Hematopoietic multipotent progenitor cell treated with erythropoietin and hydrocortisone succinate and interleukin-3 and kit ligand, for 6 days (in vitro differentiated cells): ENCODE results near the gene ZC3H8.
A peak's percentile ranks its signal among the peaks of the same experiment; 100 is the strongest.
"Not testable (repeated sequence)": the region's sequence is repeated elsewhere in the genome, so short reads cannot be mapped to it uniquely, and the experiment has no call there.

Experiments
- DNase-seq: peaks from one replicate; pipeline ENCODE4 v3.0.0-alpha.2; 2015

ZC3H8 gene

DNA sequence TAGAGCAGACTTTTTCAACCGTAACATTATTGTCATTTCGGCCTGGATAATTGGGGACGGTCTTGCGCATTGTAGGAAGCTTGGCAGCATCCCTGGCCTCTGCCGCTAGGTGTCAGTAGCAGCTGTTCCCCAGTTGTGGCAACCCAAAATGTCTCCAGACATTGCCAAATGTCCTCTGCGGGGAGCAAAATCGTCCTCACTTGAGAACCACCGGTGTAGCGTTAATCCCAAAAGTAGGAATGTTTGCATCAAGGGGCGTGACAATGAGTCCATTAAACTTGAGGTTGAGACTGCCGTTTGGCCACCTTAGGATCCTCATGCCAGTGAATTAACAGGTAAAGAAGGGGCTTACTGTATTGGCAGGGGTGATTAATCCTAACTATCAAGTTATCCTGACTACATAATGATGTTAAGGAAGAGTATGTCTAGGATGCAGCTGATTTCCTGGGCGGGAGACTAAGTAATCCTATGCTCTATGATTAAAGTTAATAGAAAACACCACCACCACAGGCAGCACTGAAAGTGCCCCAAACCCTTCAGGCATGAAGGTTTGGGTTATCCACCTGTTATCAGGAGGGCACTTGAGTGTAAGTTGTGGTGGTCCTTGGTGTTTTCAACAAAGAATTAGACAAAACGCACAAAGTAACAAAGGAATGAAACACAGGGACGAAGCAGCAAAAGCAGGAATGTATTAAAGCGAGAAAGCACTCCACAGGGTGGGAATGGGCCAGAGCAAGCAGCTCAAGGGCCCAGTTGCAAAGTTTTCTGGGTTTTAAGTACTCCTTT lies 4.9 kb upstream of the ZC3H8 start:
- DNase-seq, result peak; percentile 94

DNA sequence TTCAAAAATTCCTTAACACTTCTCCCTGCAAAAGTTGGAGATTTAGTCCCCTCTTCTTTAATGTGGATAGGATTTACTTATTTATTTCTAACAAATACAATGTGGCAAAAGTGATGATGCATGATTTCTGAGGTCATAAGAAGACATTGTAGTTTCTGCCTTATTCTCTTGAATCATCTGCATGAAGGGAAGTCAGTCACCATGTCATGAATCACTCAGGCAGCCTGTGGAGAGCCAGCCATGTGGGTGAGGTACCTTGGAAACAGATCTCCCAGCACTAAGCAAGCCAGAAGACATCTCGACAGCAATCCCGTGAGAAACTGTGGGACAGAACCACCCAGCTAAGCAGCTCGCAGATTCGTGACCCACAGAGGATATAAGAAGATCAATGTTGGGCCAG lies 2.7 kb upstream of the ZC3H8 start:
- no peak for DNase-seq

DNA sequence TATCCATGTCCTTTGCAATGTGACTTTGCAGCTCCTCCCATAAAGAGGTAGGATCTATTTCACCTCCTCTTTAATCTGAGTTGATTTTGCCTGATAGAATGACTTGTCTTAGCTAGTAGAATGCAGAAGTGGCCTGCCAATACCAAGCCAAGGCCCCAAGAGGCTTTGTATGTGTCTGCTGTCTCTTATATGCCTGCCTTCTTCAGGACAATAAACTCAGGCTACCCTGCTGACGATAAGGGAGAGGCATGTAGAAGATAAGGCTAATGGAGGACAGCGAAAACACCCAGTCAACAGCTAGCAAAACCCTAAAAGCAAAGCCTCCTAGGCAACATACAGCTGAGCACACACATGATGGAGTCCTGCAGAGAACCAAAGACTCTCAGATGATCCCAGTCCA lies 1.8 kb upstream of the ZC3H8 start:
- peak; percentile 46 for DNase-seq

DNA sequence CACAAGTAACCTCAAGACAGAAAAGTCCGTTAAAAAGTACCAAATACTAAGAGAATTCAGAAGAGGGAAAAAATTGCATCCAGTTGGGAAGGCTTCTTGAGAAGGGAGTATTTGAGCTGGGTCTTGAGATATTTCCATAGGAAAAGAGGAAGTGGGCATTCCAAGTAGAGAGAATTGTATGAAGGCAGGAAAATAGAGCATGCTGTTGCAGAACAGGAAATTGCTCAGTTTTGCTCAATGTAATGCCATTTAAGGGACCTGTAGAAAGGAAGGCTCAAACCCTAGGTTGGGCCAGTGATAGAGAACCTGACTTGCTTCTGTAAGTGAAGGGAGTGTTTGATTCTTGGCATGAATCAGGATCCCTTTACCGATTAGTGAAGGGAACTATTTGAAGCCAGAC lies 1.0 kb upstream of the ZC3H8 start:
- DNase-seq, result peak; percentile 34

DNA sequence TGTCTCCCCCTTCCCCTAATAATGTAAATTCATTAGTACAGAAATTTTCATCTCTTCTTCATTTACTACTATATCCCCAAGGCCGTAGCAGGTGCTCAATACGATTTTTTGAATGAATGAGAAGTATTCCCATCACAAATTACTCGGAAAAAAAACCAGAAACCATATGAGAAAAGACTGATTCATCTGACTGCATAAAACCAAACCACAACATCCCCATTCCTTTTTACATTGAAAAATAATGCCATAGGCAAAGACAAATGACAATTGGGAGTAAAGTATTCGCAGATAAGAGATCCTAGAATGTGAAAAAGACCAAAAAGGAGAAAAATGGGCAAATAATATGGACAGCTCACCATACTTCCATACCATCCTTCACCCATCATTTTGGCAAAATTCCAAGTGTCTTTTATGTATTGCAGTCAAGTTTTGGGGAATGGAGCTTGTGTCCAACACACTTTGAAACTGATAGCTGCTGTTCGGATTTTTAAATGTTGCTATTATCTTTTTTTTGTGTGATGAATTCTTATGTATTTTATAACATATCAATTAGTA lies 1.5 kb downstream of the ZC3H8 start:
- peak; percentile 65 for DNase-seq

DNA sequence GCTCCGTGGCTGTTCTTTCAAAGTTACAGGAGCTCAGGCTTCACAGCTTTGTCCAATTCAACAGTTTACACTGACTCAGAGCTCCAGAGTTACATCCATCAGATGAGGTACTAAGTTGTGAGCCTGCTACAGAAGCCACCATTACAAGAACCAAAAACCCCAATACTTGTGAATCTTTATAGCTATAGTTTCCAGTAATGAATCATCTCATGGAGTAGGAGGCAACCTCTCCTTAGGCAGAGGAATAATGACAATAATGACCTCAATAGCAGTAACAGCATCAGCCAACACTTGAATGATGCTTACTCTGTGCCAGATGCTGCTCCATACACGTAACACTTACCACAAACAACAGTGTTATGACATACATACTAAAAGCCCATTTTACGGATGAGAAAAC lies 3.6 kb downstream of the ZC3H8 start:
- no peak for DNase-seq

DNA sequence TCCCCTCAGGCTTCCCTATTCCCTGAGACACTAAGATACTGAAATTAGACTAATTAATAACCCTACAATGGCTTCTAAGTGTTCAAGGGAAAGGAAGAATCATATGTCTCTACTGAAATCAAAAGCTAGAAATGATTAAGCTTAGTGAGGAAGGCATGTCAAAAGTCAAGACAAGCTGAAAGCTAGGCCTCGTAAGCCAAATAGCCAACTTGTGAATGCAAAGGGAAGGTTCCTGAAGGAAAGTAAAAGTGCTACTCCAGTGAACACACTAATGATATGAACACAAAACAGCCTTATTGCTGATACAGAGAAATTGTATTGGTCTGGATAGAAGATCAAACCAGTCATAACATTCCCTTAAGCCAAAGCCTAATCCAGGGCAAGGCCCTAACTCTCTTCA lies 10.0 kb downstream of the ZC3H8 start:
- DNase-seq, result no peak

DNA sequence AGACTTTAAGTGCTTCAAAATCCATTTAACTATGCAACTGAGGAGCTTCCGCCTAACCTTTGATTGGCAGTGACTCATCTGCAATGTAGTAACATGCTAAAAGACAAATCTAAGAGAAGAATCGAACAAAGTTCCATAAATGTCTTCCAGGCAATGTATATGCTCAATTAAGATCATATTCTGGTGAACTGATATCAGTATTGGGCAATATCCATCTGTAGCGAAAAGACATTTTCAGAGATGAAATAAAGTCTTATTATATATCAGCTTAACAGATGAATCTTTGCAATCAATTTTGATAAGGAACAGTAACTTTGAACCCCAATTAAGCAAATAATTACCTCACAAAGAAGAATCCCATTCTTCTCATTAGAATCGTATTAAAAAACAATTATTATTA lies 11.6 kb downstream of the ZC3H8 start:
- DNase-seq, result no peak

DNA sequence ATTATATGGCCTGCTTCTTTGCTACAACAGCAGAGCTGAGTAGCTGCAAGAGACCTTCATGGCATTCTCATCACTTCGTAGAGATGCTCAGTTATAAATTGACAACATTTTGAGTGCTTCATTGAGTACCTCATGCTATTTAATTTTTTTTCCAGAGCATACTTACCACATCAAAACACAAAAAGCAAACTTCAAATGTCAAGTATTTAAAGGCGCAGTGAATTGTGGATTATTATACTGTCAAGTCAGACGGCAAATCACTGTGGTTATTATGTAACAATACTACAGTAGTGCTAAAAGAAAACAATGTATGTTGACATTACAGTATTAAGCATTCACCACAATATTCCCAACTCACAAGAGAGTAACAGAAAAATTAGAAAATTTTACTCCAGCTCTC lies 12.5 kb downstream of the ZC3H8 start:
- DNase-seq, result no peak

DNA sequence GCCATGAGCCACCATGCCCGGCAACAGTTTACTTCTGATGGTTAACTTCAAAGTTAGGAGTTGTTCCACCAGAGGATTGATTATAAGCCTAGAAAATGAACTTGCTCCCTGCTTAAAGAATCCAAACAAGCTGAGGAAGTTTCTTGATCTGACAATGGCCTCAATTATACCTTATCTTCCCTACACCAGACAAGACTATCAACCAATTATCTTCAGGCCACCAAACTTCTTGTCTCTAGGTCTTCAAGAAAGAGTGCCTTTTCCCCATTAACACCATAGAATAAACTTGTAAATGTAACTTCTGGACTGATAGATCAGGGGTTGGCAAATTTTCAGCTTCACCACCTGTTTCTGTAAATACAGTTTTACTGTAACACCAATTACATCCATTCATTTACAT lies 15.0 kb downstream of the ZC3H8 start:
- peak; percentile 67 for DNase-seq

DNA sequence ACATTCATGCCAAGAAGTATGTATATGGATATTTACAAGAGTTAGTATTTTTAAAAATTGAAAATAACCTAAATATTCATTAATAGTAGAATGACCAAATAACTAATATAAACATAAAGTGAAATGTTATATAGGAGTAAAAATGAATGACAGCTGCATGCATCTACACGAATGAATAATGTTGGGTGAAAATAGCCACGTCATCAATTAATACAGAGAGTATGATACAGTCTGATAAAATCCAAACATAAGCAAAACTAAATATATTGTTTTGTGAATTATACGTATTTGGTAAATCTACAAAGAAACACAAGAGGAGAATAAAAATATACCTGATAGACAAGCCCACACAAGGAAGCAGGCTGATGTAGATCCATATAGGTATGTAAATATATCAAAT lies 24.5 kb downstream of the ZC3H8 start:
- DNase-seq, result no peak

DNA sequence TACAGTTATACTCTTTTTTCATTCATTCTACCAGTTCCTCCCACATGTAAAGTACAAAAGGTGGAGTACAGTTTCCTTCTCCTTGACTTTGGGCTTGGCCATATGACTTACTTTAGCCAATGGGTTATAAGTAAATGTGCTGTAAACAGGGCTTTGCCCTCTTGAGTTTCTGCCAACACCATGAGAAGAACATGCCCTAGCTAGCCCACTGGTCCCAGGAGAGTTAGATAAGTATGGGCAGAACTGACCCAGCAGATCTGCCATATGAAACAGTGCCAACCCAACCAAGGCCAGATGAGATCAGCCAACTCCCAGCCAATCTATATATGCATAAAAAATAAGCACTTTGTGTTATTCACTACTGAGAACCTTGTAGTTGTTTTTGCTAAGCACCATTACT lies 25.5 kb downstream of the ZC3H8 start:
- peak; percentile 91 for DNase-seq

DNA sequence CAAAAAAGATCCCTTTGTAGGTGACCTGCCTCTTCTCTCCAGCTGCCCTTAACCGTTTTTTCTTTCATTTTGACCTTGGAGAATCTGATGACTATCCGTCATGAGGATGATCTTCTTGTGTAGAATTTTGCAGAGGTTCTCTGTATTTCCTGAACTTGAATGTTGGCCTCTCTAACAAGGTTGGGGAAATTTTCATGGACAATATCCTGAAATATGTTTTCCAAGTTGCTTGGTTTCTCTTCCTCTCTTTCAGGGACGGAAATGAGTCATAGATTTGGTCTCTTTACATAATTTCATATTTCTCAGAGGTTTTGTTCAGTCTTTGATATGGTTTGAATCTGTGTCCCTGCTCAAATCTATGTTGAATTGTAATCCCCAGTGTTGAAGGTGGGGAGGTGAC lies 34.0 kb downstream of the ZC3H8 start:
- no peak for DNase-seq

DNA sequence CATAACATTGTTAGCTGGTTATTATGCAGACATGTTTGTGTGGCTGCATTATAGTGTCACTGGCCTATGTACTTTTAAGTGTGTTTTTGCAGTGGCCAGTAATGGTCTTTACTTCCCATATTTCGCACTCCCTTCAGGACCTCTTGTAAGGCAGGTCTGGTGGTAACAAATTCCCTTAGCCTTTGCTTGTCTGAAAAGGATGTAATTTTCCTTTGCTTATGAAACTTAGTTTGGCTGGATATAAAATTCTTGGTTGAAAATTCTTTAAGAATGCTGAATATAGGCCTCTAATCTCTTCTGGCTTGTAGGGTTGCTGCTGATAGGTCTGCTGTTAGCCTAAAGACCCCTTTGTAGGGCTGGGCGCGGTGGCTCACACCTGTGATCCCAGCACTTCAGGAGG lies 34.7 kb downstream of the ZC3H8 start:
- no peak for DNase-seq

DNA sequence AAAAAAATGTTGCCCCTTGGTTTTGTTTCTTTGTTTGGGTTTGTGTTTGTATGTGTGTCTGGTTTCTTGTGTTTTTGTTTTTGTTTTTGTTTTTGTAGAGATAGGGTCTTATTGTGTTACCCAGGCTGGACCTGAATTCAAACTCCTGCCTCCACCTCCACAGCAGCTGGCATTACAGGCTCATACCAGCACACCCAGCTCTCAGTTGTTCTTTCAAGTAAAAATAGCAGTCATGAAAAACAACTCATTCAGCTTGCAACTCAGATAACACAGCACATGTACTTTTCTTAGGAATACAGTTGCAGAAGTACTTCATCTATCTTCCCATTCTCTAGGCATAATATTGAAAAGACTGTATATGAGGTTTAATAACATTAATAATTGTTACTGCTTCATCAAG lies 37.0 kb downstream of the ZC3H8 start:
- no peak for DNase-seq

DNA sequence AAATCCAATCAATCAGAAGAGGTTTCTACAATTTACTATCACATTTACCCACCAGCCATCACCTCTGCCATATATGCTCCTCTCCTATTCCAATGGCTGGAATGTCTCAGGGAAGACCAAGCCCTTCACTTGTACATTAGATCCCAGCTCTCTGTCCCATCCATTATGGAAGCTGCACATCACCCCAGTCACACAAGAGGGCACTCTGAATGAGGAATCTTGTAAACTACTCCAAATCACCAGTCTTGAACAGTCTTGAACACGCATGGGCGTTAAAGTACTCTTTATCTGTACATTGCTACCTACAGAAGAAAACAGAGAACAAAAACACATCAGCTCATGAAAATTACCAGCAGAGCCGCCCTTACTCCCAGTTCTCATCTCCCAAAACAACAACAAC lies 38.7 kb downstream of the ZC3H8 start:
- peak; percentile 51 for DNase-seq

DNA sequence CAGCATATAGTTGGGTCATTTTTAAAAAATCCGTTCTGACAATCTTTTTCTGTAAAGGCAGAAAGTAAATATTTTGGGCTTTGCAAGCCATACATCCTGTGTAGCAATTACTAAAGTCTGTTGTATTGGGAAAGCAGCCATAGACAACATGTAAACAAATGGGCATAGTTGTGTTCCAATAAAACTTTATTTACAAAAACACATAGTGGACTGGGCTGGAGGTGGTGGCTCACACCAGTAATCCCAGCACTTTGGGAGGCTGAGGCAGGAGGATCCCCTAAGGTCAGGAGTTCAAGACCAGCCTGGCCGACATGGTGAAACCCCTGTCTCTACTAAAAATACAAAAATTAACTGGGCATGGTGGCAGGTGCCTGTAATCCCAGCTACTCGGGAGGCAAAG lies 46.9 kb downstream of the ZC3H8 start:
- DNase-seq, result not testable (repeated sequence)

DNA sequence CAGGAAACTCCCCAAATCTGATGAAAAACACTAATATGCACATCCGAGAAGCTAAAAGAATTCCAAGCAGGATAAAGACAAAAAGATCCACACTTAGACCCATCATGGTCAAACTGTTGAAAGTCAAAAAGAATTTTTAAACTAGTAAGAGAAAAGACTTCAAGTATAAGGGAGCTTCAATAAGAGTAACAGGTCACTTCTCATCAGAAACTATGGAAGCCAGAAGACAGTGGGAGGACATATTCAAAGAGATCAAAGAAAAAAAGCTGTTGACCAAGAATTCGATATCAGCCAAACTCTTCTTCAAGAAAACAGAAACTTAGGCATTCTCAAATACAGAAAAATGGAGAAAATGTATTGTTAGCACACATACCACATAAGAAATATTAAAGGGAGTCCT lies 50.4 kb downstream of the ZC3H8 start:
- DNase-seq, result peak; percentile 46

DNA sequence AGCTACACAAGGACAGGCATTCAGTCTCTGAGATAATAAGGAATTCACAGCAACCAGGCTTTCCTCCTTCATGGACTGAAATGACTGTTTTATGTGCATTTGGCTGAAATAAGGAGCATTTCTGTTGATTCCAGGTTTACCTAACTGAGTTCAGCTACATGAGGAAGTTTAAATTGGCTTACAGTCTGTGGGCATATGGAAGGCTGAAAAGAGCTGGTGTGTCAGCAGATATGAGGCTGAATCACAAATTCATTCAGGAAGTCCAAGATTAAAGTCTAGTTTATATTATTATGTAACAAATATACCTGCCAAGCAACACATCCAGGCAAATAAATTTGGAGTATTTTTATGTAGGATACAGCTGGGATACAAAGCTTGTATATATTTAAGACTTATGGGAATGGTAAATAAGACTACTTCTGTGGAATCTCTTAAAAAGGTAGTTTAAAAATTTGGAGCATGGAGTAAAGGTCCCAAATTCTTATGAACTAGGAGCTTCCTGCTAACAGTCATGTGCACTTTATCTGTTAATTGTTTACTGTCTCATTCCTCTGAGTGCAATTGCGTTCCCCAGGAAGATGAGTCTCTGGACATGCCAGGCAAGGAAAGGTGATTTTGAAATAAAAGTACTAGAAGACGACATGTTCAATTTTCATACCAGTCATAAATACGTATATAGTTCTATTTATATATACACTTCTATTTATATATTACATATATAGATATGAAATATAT lies 53.0 kb downstream of the ZC3H8 start:
- DNase-seq, result no peak

DNA sequence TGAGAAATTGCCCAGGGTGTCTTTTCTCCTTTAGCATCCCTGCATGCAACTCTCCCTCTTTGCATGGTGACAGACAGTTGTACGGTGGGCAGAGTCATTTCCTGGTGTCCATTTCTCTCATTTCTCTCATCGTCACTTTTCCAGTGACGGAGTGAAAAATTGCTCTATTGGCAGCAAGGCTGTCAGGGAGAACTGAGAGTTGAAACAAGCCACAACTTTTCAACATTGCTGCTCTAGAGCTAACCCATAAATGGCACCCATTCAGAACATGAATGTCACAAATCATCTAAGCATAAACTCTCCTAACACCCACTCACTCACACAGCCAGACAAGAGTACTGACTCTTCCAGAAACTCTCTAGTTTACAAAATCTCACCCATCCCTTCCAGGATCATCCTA lies 55.7 kb downstream of the ZC3H8 start:
- DNase-seq, result no peak

DNA sequence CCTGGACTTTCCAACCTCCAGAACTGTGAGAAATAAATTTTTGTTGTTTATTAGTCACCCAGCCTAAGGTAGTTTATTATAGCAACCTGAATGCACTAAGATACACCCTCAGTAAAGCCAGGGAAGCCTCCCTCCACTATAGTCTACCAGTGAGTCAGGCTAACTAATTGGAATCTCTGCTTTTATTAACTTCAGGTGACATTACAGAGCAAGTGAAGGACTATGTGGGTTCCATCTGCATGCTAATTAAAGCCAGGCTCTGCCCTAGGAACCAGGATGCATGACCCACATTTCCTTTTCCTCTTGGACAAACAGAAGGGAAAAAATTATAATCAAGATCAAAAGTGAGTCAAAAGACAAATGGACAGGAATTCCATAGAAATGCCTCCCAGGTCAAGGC lies 56.1 kb downstream of the ZC3H8 start:
- no peak for DNase-seq

DNA sequence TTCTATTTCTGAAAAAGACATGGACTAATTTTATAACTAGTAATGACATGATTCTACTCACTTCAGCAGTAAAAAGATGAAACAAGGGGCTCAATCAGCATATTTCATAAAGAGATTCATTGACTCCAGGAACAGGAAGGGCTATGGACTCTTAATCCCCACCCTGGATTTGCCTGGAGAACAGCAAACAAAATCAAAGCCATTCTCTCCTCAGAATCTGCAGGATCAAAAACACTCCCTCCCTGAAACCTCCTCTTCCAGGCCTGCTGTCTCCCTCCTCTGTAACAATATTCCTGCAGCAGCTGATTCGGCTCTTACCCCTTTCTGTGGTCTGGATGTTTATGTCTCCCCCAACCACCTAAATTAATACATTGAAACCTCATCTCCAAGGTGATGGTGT lies 57.0 kb downstream of the ZC3H8 start:
- DNase-seq, result no peak

DNA sequence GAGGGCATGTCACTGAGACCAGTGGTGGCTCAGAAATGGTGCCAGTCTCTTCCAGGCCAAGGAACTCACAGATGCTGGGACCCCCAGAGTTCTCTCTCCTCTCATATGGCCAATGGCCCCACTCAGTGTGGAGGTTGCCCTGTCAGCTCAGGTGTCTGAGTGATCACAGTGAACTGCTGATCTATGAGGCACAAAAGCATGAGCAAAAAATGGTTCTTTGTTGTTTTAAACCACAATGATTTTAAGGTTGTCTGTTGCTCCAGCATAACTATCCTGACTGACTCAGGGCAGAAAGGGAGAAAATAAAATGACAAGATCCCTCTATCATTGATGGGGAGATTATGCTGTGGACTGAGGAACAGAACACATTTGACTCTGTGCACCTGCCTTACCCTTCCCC lies 58.9 kb downstream of the ZC3H8 start:
- no peak for DNase-seq

DNA sequence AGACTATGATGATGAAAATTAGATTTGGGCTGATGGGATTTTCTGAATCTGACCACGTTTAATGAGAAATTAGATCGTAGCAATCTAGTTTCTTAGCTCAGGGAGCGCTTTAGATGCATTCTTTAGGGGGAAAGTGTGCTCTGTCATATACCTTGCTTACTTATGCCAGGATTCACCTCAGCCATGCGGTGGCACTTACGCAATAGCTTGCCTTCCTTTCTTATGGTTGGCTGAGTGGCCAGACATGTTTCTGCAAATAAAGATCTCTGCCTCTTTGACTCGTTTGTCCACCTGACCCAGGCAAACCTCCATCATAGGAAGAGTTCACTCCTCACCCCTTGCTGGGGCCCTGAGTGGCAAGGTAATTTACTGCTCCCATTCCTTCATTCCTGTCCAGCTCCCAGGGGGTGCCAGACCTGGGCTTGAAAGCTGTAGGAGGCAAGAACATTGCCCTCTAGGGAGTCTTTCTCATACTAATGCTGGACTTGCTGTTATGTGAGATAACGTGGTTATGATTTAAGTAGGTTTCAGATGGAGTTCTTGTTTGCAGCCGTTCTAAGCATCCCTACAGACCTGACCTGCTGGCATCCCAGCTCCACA lies 59.6 kb downstream of the ZC3H8 start:
- DNase-seq, result no peak
